GM21619 (cell line): ENCODE data around the gene PCNX4.

Experiments
- ATAC-seq: cut with Tn5 transposase; IDR thresholded peaks from one replicate; pipeline ENCODE4 v1.9.1; 2021; ENCODE audit not compliant: unreplicated experiment

The PCNX4 gene

DNA sequence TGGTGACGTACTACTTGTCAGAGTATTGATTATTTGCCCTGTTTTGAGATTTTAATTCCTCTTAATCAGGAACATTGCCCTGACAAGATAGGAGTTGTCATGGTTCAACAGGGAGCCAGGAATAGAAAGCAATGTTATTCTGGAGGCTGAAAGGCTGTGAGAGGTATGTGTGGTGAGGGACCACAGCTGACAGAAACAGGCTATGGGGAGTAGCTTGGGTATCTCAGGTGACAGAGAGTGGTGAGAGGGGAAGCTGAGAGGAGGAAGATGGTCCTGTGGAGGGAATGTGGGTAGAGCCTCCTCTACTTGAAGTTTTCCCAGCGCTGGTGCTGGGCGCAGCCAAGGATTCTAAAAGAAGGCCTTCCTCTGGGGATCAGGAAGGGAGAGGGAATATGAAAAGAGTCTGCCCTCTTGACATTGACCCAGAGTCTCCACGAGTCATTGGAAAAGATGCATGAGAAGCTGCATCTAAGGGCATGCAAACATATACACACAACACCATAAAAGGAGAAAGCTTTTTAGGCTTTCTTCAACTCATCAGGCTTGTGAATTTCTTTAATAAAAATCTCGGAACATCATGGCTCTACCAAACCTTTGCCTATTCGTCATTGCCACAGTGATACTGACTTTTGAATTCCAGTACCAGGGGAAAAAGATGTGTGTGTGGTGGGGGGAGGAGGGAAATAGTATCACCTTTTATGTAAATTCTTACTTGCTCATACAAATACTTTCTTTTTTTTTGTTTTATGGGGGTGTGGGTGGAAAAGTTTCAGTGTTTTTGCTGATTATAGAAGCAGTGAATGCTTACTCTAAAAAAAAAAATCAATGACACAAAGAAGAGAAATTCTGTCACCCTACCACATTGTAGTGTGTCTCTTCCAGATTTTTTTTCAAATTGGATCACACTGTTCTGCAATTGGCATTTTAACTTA, 113.4 kb downstream of the PCNX4 start:
- ATAC-seq: peak; percentile 44

DNA sequence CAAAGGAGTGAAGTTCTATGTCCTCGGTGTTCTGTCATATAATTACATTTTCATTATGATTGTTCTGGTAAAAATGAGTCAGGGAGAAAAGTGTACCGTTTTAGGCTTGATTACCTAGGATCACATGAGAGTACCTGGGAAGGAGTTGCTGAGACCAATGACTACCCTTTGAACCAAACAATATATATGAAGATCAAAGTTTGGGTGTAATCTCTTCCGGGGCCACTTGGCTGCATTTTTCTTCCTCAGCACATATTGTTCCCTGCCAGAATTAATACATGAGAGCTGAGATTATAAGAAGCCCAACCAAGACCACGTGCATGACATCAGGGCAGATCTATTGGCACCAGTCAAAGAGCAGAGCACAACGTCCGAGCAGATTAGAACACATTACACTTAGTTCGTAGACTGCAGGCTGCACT, 114.5 kb downstream of the PCNX4 start:
- no peak for ATAC-seq

DNA sequence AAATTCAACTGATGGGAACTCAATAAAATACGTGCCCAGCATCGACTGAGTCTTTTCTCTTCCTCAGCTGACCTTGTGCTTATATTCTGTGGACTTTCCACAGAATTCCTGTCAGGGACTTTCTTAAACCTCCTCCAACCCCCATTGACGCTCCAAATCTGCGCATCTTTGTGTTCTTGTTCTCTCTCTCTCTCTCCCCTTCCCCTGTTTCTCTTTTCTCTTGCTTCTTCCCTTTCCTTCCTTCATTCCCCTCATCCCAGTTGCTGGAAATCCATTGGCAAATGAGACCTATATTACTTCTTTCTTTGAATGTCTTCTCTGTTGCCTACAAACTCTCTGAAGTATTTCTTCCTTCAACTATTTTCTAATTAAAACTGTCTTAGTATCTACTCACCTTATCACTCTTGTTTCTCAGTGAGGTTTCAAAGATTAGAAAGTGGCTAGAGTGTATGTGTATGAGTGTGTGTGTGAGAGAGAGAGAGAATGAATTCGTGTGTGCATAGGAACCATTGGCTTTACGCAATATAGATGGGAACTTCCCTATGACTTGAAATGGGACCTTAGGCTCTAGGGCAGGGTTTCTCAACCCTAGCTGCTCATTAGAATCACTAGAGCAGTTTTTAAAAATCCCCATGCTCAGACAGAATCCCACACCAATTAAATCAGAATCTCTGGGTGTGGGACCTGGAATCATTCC, 115.3 kb downstream of the PCNX4 start:
- peak; percentile 37 for ATAC-seq

DNA sequence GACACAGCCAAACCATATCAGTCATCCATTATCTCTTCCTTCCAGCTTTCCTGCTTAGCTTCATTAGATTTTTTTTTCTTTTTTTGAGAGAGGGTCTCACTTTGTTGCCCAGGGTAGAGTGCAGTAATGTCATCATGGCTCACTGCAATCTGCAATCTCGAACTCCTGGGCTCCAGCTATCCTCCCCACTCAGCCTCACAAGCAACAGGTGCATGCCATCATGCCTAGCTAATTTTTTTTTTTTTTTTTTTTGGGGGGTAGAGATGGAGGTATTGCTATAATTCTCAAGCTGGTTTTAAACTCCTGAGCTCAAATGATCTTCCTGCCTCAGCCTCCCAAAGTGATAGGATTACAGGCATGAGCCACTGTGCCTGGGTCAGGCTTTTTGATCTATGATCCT, 119.0 kb downstream of the PCNX4 start:
- no peak for ATAC-seq

DNA sequence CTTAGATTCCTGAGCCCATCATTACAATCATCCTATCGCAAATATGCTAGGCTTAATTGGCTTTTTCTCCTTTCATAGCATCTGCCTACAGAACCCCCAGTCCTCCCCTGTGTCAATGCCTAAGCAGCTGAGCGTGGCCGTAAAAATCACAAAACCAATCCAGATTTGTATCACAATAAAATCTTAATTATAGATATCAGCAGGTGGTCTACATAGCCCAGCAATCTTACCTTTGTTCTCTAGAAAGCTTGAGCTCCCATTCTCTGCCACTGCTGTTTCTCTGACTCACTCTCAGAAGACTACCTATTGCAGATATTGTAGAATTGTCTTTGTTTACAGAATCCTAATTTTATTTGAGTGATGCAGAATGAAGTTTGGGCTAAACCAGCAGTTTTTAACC, 119.4 kb downstream of the PCNX4 start:
- ATAC-seq: no peak

DNA sequence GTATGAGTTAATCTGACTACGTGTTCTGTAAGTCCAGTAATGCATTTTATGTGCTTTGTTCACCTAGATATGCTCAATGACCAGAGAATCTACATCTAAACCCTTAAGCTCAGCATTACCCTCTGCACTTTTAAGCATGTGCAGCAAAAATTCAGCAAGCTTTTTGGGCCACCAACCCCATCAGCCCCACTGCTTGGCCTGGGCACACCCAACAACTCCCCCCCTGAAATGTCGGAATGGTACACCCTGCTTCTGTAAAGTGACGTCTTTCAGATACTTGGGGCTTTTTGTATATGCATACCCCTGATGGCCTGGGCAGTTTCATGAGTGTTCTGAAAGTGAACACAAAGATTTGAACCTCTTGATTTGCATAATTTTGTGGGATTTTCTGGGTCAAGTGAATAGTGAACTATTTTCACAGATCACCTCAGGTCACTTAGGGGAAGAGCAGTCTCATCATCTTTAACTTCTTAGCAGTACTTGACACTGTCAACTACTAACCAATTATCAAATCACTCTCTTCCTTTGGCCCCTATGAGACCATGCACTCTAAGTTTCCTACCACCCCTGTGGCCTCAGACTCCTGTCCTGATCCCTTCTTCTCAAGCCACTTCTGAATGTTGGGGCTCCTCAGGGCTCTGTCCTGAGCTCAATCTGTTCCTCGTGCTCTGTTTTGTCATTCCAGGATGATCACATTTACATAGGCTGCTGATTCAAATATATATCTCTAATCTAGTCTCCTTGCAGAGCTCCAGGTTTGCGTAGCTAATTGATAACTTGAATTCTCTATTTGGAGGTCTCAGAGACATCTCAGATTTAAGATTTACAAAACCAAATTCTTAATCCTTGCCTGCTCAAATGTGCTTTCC, 121.0 kb downstream of the PCNX4 start:
- peak; percentile 92 for ATAC-seq

DNA sequence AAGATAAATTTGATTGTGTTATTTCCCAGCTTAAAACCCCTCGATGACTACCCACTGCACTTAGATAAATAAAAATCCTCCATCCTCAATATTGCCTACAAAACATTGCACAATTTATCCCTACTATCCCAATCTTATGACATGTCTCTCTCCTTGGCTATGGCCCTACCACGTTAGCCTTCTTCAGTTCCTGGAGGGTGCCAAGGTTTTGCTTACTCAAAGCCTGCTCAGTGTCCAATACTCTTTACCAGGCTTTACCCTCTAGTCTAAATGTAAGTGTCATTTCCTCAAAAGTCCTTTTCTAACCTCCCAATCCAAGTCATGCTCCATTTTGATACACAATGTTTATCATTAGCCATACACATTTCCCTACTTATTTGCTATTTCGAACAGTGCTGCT, 122.3 kb downstream of the PCNX4 start:
- ATAC-seq: no peak

DNA sequence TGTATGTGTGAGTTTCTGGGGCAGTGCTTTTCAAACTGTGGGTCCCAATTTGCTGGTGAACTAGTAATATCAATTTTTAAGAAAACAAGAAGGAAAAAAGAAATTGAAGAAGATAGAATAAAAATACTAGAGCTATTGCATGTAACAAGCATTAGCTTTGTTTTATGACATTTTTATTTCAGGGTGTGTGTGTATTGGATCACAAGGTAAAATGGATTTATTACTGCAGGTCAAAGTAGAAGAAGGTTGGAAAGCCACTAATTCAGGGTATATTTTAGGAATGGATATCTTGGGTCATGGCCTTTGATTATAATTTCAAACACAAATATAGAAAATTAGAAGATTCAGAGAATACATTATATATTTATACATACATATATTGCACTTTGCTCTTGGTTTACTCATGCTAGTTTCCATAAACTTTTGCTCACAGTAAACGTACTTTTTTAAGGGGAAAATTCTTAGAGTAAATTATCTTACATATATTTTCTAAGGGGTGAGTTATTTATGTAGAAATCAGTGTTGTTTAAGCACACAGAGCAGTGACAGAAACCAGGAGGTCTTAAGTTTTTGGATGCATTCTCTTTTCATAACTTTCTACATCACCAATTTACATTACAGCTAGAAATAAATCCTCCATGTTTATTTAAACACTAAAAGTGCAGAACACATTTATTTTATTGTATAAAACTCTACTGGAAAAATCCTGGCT, 122.8 kb downstream of the PCNX4 start:
- no peak for ATAC-seq

DNA sequence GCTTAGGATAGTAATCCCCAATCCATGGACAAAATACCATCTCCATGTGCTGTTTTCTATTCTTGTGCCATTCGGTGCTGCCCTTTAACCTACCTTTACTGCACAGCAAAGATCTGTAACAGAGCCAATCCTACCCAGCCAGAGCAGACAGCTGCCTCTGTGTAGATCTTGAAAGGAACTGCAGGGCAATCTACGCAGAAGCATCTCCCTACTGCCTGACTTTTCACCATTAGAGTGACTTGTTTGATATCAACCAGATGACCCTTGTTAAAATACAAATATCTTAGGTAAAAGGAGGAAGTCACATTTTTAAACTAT, 123.4 kb downstream of the PCNX4 start:
- no peak for ATAC-seq

DNA sequence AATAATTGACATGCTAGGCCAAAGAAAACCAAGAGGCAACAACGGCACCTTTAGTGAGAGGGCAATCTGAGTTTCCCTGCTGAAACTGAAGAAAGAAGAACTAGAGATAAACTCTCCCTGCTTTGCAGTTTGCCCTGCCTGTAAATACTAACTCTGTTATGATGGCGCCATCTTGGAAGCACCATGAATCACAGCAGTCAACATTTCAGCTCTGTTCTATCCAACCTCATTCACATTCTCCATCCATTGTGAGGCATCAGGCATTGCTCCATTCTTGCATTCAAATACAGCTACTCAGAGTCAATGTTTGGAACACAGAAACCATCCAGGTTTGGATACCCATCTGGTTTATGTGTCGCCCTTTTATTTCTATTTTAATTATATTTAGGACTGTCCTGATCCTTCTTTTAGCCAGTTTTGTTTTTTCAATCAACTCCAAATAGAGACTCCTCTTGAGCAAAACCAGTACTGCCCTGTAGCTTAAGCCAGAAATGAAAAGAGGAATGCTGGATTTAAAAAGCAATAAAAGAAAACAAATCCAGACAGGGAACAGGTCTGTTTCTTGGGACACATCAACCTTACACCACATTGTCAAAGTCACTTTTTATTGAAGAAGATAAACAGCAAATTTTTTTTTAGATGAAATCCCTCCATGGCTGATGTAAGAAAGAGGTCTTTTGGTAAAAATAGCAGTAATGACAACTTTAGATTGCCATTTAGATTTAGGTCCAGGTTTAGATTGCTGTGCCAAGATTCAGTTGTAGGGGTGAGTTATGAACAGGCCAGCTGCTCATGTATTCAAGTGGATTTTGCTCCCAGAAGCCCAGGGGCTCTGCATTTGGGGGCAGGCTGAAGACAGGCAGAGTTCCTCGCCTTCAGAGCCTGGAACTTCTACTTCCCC, 124.0 kb downstream of the PCNX4 start:
- no peak for ATAC-seq

DNA sequence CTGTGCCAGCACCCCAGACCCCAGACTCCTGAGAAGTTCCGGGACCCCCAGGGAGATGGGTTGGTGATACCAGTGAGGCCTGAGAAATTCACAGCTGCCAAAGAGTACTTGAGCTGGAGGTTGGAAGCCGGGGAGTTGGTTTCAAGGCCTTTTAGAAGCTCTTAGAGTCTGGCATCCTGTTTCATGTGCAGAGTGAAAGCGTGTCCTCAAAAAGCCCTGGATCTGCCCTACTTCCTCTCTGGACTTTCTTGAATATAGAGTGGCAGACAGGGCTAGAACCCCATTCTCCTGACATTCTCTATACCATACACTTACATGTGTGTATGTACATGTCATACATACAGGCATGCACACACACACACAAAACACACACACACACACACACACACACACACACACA, 126.0 kb downstream of the PCNX4 start:
- no peak for ATAC-seq
